ENCODE measurements around the gene TRA2A.

DNA sequence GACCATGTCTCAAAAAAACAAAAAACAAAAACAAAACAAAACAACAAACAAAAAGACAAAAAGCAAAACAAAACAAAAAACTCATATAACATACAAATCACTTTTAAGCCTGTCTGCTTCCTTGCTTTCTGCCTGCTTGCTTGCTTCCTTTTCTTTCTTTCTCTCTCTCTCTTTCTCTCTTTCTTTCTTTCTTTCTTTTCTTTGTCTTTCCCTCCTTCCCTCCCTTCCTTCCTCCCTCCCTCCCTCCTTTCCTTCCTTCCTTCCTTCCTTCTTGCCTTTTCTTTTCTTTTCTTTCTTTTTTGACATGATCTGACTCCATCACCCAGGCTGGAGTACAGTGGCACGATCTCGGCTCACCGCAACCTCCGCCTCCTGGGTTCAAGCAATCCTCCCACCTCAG, 15.9 kb upstream of the TRA2A start:
- no peak for TF ChIP-seq POLR2A (IDR thresholded peaks at IDR 0.05)
- TF ChIP-seq, protein P1, sequence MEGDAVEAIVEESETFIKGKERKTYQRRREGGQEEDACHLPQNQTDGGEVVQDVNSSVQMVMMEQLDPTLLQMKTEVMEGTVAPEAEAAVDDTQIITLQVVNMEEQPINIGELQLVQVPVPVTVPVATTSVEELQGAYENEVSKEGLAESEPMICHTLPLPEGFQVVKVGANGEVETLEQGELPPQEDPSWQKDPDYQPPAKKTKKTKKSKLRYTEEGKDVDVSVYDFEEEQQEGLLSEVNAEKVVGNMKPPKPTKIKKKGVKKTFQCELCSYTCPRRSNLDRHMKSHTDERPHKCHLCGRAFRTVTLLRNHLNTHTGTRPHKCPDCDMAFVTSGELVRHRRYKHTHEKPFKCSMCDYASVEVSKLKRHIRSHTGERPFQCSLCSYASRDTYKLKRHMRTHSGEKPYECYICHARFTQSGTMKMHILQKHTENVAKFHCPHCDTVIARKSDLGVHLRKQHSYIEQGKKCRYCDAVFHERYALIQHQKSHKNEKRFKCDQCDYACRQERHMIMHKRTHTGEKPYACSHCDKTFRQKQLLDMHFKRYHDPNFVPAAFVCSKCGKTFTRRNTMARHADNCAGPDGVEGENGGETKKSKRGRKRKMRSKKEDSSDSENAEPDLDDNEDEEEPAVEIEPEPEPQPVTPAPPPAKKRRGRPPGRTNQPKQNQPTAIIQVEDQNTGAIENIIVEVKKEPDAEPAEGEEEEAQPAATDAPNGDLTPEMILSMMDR (IDR thresholded peaks at IDR 0.05), result no peak

Data from testis (tissue), 2 donors.